H1 (cell line): ENCODE results near the gene SNRNP40. TPM values are rescaled to one million over a fixed set of nuclear protein-coding genes. Genes with fewer than 3 reads are reported as not detected.

Experiments
- CTCF ChIA-PET: fragments of 300-600 bp; sonication (Branson Sonifier 250); formaldehyde crosslinking; loops from one replicate; lab custom pipeline; 2021; ENCODE audit not compliant: partially characterized antibody; lab: Charles Lee
- POLR2A ChIA-PET: fragments of 300-600 bp; sonication (Branson Sonifier 250); formaldehyde crosslinking; loops from one replicate; lab custom pipeline; 2021; ENCODE audit warnings: inconsistent platforms; ENCODE audit not compliant: partially characterized antibody; lab: Charles Lee
- DNase-seq, 2 experiments: peaks; one replicate each; pipeline versions ENCODE4 v3.0.0 to v3.0.0-alpha.2; 2010 to 2022; ENCODE audit warnings: low spot score in 2 of 2, low read depth in 1 of 2, mixed read lengths in 1 of 2
- FAIRE-seq: peaks from 2 replicates; lab custom pipeline; 2011; peaks lifted over from hg19 to GRCh38; lab: Jason Lieb, UNC
- H2AFZ ChIP-seq: 2 replicates; pipeline ENCODE4 v1.8.1; 2012; ENCODE audit warnings: low read length, inconsistent platforms
- H2AK5ac ChIP-seq: 2 replicates; pipeline ENCODE4 v1.6.1; 2013; ENCODE audit warnings: low read depth, low read length
- H2BK120ac ChIP-seq: replicated peaks from 2 replicates; pipeline ENCODE3; 2013; ENCODE audit warnings: low read depth, low read length, inconsistent platforms
- H2BK12ac ChIP-seq: 2 replicates; pipeline ENCODE4 v1.6.1; 2013; ENCODE audit warnings: low read depth, low read length
- H2BK15ac ChIP-seq: 2 replicates; pipeline ENCODE4 v1.6.1; 2013; ENCODE audit warnings: low read length
- H2BK20ac ChIP-seq: 2 replicates; pipeline ENCODE4 v1.6.1; 2013; ENCODE audit warnings: low read length
- H2BK5ac ChIP-seq: 2 replicates; pipeline ENCODE4 v1.6.1; 2013; ENCODE audit warnings: low read depth, low read length
- H3K14ac ChIP-seq: 2 replicates; pipeline ENCODE4 v1.6.1; 2013; ENCODE audit warnings: inconsistent platforms; ENCODE audit not compliant: insufficient read length
- H3K18ac ChIP-seq: 2 replicates; pipeline ENCODE4 v1.6.1; 2013; ENCODE audit warnings: low read length; ENCODE audit errors: extremely low read depth
- H3K23ac ChIP-seq: 2 replicates; pipeline ENCODE4 v1.6.1; 2013; ENCODE audit warnings: inconsistent platforms; ENCODE audit not compliant: insufficient read length
- H3K23me2 ChIP-seq: 2 replicates; pipeline ENCODE4 v1.6.1; 2013; ENCODE audit warnings: low read depth, low read length
- H3K27ac ChIP-seq: 2 replicates; pipeline ENCODE4 v1.6.1; 2011; ENCODE audit warnings: low read depth, low read length, inconsistent platforms
- H3K27me3 ChIP-seq, 4 experiments: replicated peaks in 1 of 4; 1 replicate in 1 of 4; 2 replicates in 3 of 4; pipeline versions ENCODE4 v1.6.1 to v1.8.1; 2011 to 2013; ENCODE audit warnings: low read length in 3 of 4, mild to moderate bottlenecking in 3 of 4, inconsistent platforms in 2 of 4, mixed read lengths in 2 of 4, moderate library complexity in 1 of 4; ENCODE audit not compliant: control insufficient read depth in 3 of 4, insufficient read depth in 3 of 4; ENCODE audit errors: extremely low read depth in 1 of 4
- H3K36me3 ChIP-seq, 4 experiments: 2 replicates each; pipeline versions ENCODE4 v1.6.1 to v1.8.1; 2011 to 2013; ENCODE audit warnings: mild to moderate bottlenecking in 4 of 4, low read length in 3 of 4, moderate library complexity in 2 of 4, control low read depth in 1 of 4, inconsistent platforms in 1 of 4; ENCODE audit not compliant: insufficient read depth in 4 of 4, control insufficient read depth in 2 of 4
- H3K4ac ChIP-seq: replicated peaks from 2 replicates; pipeline ENCODE3; 2013; ENCODE audit warnings: low read length, low read depth, mixed read lengths, inconsistent platforms; ENCODE audit not compliant: insufficient read length
- H3K4me1 ChIP-seq, 4 experiments: replicated peaks in 1 of 4; 1 replicate in 1 of 4; 2 replicates in 3 of 4; pipeline versions ENCODE4 v1.6.1 to v1.8.1; 2011 to 2013; ENCODE audit warnings: low read length in 3 of 4, inconsistent platforms in 2 of 4, mixed read lengths in 1 of 4; ENCODE audit not compliant: insufficient read depth in 4 of 4, control insufficient read depth in 3 of 4
- H3K4me2 ChIP-seq, 2 experiments: 2 replicates each; pipeline versions ENCODE4 v1.6.1 to v1.8.1; 2011 to 2013; ENCODE audit warnings: low read depth in 2 of 2, low read length in 2 of 2, control low read depth in 1 of 2, inconsistent platforms in 1 of 2, mild to moderate bottlenecking in 1 of 2; ENCODE audit not compliant: insufficient read depth in 1 of 2
- H3K4me3 ChIP-seq, 4 experiments: fragments of 200-600, 300-600 bp in 1 of 4; sonication (generic), shearing (Covaris generic), sonication (Bioruptor Twin) in 1 of 4; 2 replicates each; pipeline versions ENCODE4 v1.5.1 to v1.8.1; 2011 to 2016; ENCODE audit warnings: low read length in 4 of 4, low read depth in 3 of 4, control low read depth in 2 of 4, inconsistent platforms in 2 of 4, mild to moderate bottlenecking in 2 of 4, mixed read lengths in 1 of 4, moderate library complexity in 1 of 4; ENCODE audit not compliant: insufficient read depth in 2 of 4; ENCODE audit errors: extremely low read depth in 1 of 4
- H3K56ac ChIP-seq: replicated peaks from 2 replicates; pipeline ENCODE3; 2013; ENCODE audit warnings: low read depth, mild to moderate bottlenecking, mixed read lengths, low read length, inconsistent platforms; ENCODE audit not compliant: insufficient read length
- H3K79me1 ChIP-seq: 2 replicates; pipeline ENCODE4 v1.6.1; 2013; ENCODE audit warnings: low read depth, low read length, control low read depth
- H3K79me2 ChIP-seq, 2 experiments: 2 replicates each; pipeline versions ENCODE4 v1.6.1 to v1.8.1; 2012 to 2013; ENCODE audit warnings: low read length in 2 of 2, mild to moderate bottlenecking in 2 of 2, inconsistent platforms in 1 of 2; ENCODE audit not compliant: insufficient read depth in 2 of 2, control insufficient read depth in 1 of 2
- H3K9ac ChIP-seq, 4 experiments: replicated peaks in 1 of 4; 1 replicate in 1 of 4; 2 replicates in 3 of 4; pipeline versions ENCODE4 v1.6.1 to v1.8.1; 2011 to 2013; ENCODE audit warnings: low read depth in 3 of 4, low read length in 3 of 4, control low read depth in 2 of 4, mild to moderate bottlenecking in 2 of 4, moderate library complexity in 2 of 4, inconsistent platforms in 1 of 4; ENCODE audit errors: extremely low read depth in 1 of 4
- H3K9me3 ChIP-seq, 2 experiments: 2 replicates each; pipeline versions ENCODE4 v1.6.1 to v1.8.1; 2012 to 2013; ENCODE audit warnings: mild to moderate bottlenecking in 2 of 2, moderate library complexity in 2 of 2, control low read depth in 1 of 2, inconsistent platforms in 1 of 2, low read depth in 1 of 2, low read length in 1 of 2, mixed read lengths in 1 of 2; ENCODE audit not compliant: insufficient read depth in 2 of 2
- H4K20me1 ChIP-seq, 2 experiments: replicated peaks in 1 of 2; 2 replicates each; pipeline versions ENCODE3 to v1.8.1; 2011 to 2013; ENCODE audit warnings: inconsistent platforms in 2 of 2, low read length in 2 of 2, mild to moderate bottlenecking in 1 of 2; ENCODE audit not compliant: insufficient read depth in 2 of 2, control insufficient read depth in 1 of 2
- H4K5ac ChIP-seq: 2 replicates; pipeline ENCODE4 v1.6.1; 2013; ENCODE audit warnings: low read length, low read depth, mixed read lengths, inconsistent platforms; ENCODE audit not compliant: insufficient read length
- H4K8ac ChIP-seq: 2 replicates; pipeline ENCODE4 v1.8.0; 2013; ENCODE audit warnings: mild to moderate bottlenecking, moderate library complexity, low read length, inconsistent platforms; ENCODE audit not compliant: insufficient read depth; ENCODE audit errors: extremely low read depth
- H4K91ac ChIP-seq: replicated peaks from 2 replicates; pipeline ENCODE3; 2013; ENCODE audit warnings: low read length, mixed read lengths, inconsistent platforms; ENCODE audit not compliant: insufficient read length
- ATF2 ChIP-seq: IDR thresholded peaks from 2 replicates; pipeline ENCODE4 v1.6.1; 2012; ENCODE audit warnings: low read length, inconsistent platforms
- ATF3 ChIP-seq: IDR thresholded peaks from 2 replicates; pipeline ENCODE4 v1.6.1; 2011; ENCODE audit warnings: low read depth, mild to moderate bottlenecking, low read length; ENCODE audit not compliant: insufficient read depth
- CEBPB ChIP-seq: IDR thresholded peaks from 2 replicates; pipeline ENCODE4 v1.6.1; 2012; ENCODE audit warnings: low read depth, low read length
- CHD2 ChIP-seq: IDR thresholded peaks from 2 replicates; pipeline ENCODE4 v1.6.1; 2012; ENCODE audit warnings: low read length, improper control_type of control experiment
- MAX ChIP-seq: IDR thresholded peaks from 2 replicates; pipeline ENCODE4 v1.6.1; 2012; ENCODE audit warnings: inconsistent platforms
- NRF1 ChIP-seq: IDR thresholded peaks from 2 replicates; pipeline ENCODE4 v1.6.1; 2011; ENCODE audit warnings: mild to moderate bottlenecking, low read depth, low read length, improper control_type of control experiment
- RNF2 ChIP-seq: fragments of 200-900, 300-1000 bp; sonication (generic); IDR thresholded peaks from 2 replicates; pipeline ENCODE4 v1.7.1; 2016; ENCODE audit warnings: borderline replicate concordance, low read depth, mild to moderate bottlenecking, antibody characterized with exemption, low read length; ENCODE audit not compliant: poor library complexity, severe bottlenecking; ENCODE audit errors: missing control alignments
- ZNF274 ChIP-seq: IDR thresholded peaks from 2 replicates; pipeline ENCODE4 v1.7.0; 2012; ENCODE audit warnings: low read length, borderline replicate concordance; ENCODE audit errors: extremely low read depth
- WGBS, 2 experiments: shearing (Covaris generic) in 1 of 2; methylation state at CpG; one replicate each; pipeline versions ENCODE4 v1.1.6 to v1.1.7; 2013 to 2015; ENCODE audit warnings: low lambda C conversion rate in 2 of 2, mixed read lengths in 2 of 2, inconsistent platforms in 1 of 2, low coverage in 1 of 2, missing lambda C conversion rate in 1 of 2; ENCODE audit not compliant: insufficient replicate concordance in 2 of 2, insufficient coverage in 1 of 2, insufficient read length in 1 of 2; ENCODE audit errors: extremely low coverage in 1 of 2, missing lambda C conversion rate in 1 of 2; 5-methylcytosine and 5-hydroxymethylcytosine counted together
- polyA plus RNA-seq, 7 experiments: library from polyadenylated mRNA; depleted of rRNA in 3 of 7; stranded (reverse) in 5 of 7; unstranded in 2 of 7; fragments of >200 nt in 5 of 7; fragments of 200-250 nt in 2 of 7; gene quantifications; 1 replicate in 5 of 7; 2 replicates in 1 of 7; 4 replicates in 1 of 7; pipeline versions ENCODE4 v1.2.1 to v1.2.3, GENCODE V29; 2011 to 2013; ENCODE audit warnings: missing spikeins in 2 of 7, mixed read lengths in 2 of 7
- total RNA-seq: library from RNA; stranded (reverse); fragmentation: NEBNext Ultra II Directional; extraction: Animal tissue kit (Norgen Biotek cat#: 25700); gene quantifications from 2 replicates; pipeline ENCODE4 v1.2.1, GENCODE V29; 2021

SNRNP40 gene
- total and polyA plus RNA-seq, 2 of the 8 experiments (the other 6 are each of a cell fraction or from before 2014, with no cell fraction given) = 97.4 to 113 TPM

- no peak for FAIRE-seq
Observed at GRCh38 chr1:31289021-31289420, 7.6 kb downstream of the SNRNP40 start.

More at GRCh38 chr1:31289021-31289420, 7.6 kb downstream of the SNRNP40 start:
- Histone ChIP-seq H3K4me3 (no peak overlapping the region), H4K20me1 (peaks cover 0 to 6% of the 10 kb centered on the region in 2 experiments), H4K8ac (no peak overlapping the region), H3K23me2 (no peaks in the 10 kb centered on the region), H3K79me2 (peaks cover 0 to 11% of the 10 kb centered on the region in 2 experiments; a peak in 1 of 4 replicates), H2BK20ac (no peak overlapping the region), H3K56ac (no peak overlapping the region), H3K27ac (no peak overlapping the region), H3K23ac (no peak overlapping the region), H4K5ac (no peak overlapping the region), H2AFZ (no peak overlapping the region), H4K91ac (no peak overlapping the region), H3K4ac (no peak overlapping the region), H3K27me3 (no peaks in the 10 kb centered on the region), H2BK12ac (no peak overlapping the region), H2BK5ac (no peak overlapping the region), H3K36me3 (peaks cover 33 to 95% (median 62%) of the 10 kb centered on the region in 4 experiments), H2BK15ac (no peak overlapping the region), H2BK120ac (no peak overlapping the region), H3K9ac (no peak overlapping the region; a peak in 1 of 7 replicates), H3K4me1 (no peaks in the 10 kb centered on the region), H3K14ac (no peak overlapping the region), H3K4me2 (no peak overlapping the region), H3K18ac (no peak overlapping the region), H3K9me3 (no peaks in the 10 kb centered on the region), H2AK5ac (no peak overlapping the region), H3K79me1 (no peaks in the 10 kb centered on the region; the same call in none of the 2 replicates)
- 92% methylated on average over 4 of the region's 4 CpGs; no CpG with 5 or more reads in 1 of the 2 experiments for WGBS, 2 experiments
- TF ChIP-seq RNF2 = no peak
- TF ChIP-seq NRF1 = no peak
- no peak for TF ChIP-seq MAX
- TF ChIP-seq CHD2 = no peak
- no peak for TF ChIP-seq CEBPB
- no peak for TF ChIP-seq ATF2
- no peak for TF ChIP-seq ATF3
- no peak for TF ChIP-seq ZNF274
- no peak for DNase-seq
- CTCF ChIA-PET = interaction anchor here (0.7 kb wide), 1 partner anchor 23 kb away, joined by 3 read pairs; no protein-coding TSS in a partner anchor
- POLR2A ChIA-PET = interaction anchor here (1.4 to 4.8 kb wide), 3 partner anchors 9 to 25 kb away, joined by 3 to 45 read pairs (median 4); no protein-coding TSS in a partner anchor
